Measurements from ENCODE around the gene PPP1R7. TPM values are rescaled to one million over a fixed set of nuclear protein-coding genes. Genes with fewer than 3 reads are reported as not detected.

The PPP1R7 gene
- total and polyA plus RNA-seq, 9 of the 15 experiments (the other 6 are each of a cell fraction or from before 2014, with no cell fraction given), result 37.5 to 75.0 (median 50.5) TPM

DNA sequence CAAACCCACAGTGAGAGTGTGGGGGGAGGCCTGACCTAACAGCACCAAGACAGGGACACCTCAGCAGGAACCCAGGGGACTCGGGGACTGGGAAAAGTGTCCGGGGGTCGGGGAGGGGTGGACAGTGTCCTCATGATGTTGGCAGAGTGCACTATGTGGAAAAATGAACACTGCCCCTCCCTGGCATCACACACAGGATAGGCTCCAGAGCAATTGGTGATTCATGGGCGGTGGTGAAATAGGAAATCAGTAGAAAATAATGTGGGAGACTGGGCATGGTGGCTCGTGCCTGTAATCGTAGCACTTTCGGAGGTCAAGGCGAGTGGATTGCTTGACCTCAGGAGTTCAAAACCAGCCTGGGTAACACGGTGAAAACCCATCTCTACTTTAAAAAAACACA, 34.6 kb downstream of the PPP1R7 start:
- CTCF ChIA-PET (ENCODE audit: low intra/inter-chr PET ratio), result no interaction called here
- Histone ChIP-seq H3K9me3 (replicated peaks; ENCODE audit: control insufficient read depth, insufficient read depth, low read depth, low read length) (no peaks in the 10 kb centered on the region), H3K27ac (ENCODE audit: extremely low read depth, low read depth, low read length) (no peak overlapping the region), H4K20me1 (replicated peaks; ENCODE audit: control insufficient read depth, insufficient read depth, low read length) (no peaks in the 10 kb centered on the region), H3K27me3 (ENCODE audit: control insufficient read depth in 2 of 2, insufficient read depth in 2 of 2, low read length in 2 of 2) (no peaks in the 10 kb centered on the region; a peak in 2 of 5 replicates), H3K4me3 (no peak overlapping the region), H3K9ac (ENCODE audit: insufficient read depth in 1 of 2, low read depth in 2 of 2, low read length in 2 of 2) (no peak overlapping the region), H3K79me2 (ENCODE audit: control insufficient read depth, insufficient read depth, low read length) (no peaks in the 10 kb centered on the region), H3K9me1 (ENCODE audit: control insufficient read depth, insufficient read depth, low read length) (no peaks in the 10 kb centered on the region), H3K36me3 (ENCODE audit: control insufficient read depth, insufficient read depth, low read length) (0 out of 3 replicates have a peak, but pooled peaks cover 3% of the 10 kb centered on the region), H2AFZ (ENCODE audit: low read depth, low read length) (no peak overlapping the region), H3K4me2 (ENCODE audit: insufficient read depth, low read length) (no peak overlapping the region), H3K4me1 (replicated peaks in 1 of 2; ENCODE audit: control insufficient read depth in 2 of 2, insufficient read depth in 2 of 2, low read length in 2 of 2) (peaks cover 0 to 18% of the 10 kb centered on the region in 2 experiments; a peak in 2 of 5 replicates)
- 17% methylated on average over 8 of the region's 9 CpGs for WGBS (ENCODE audit: insufficient coverage, low coverage, missing lambda C conversion rate)
- in situ Hi-C loops (cut with MboI) (no loop called here), intact Hi-C loops (cut with micrococcal nuclease) (no loop called here)
- POLR2A ChIA-PET, result no interaction called here
- no peak for FAIRE-seq
- no peak for TF ChIP-seq SMAD3 (CRISPR knock-in tag; conservative IDR thresholded peaks at IDR 0.05)
- TF ChIP-seq ZNF124 (CRISPR knock-in tag; IDR thresholded peaks at IDR 0.05), result no peak
- TF ChIP-seq HNRNPLL (IDR thresholded peaks at IDR 0.05; ENCODE audit: low read depth, low read length, poor library complexity, severe bottlenecking), result no peak
- TF ChIP-seq EP300 (IDR thresholded peaks at IDR 0.05; ENCODE audit: low read length), result no peak
- no peak for TF ChIP-seq ZBTB49 (CRISPR knock-in tag; IDR thresholded peaks at IDR 0.05; ENCODE audit: borderline replicate concordance)
- no TSS peak for BruUV-seq (replicated peaks)
- no peak for ATAC-seq
- DNase-seq (ENCODE audit: extremely low read depth in 1 of 4, low spot score in 3 of 4), result no peak

Measured in K562 (cell line).